Vagina (tissue), 2 donors: ENCODE data around the gene TDRD9.

Experiments
- POLR2A ChIP-seq, 2 donors: fragments of 450-650 bp; IDR thresholded peaks; one replicate each; pipeline ENCODE4 v1.6.1; 2017; ENCODE audit warnings: antibody characterized with exemption in 2 of 2, mild to moderate bottlenecking in 2 of 2, moderate library complexity in 2 of 2
- POLR2AphosphoS5 ChIP-seq, 2 donors: sonication (generic); formaldehyde crosslinking; IDR thresholded peaks; one replicate each; pipeline ENCODE4 v1.9.0; 2017; ENCODE audit warnings: antibody characterized with exemption in 2 of 2, mild to moderate bottlenecking in 2 of 2, low read depth in 1 of 2; ENCODE audit not compliant: insufficient read depth in 1 of 2
- TF ChIP-seq, protein P1 (sequence below), 3 experiments: fragments of 450-650 bp in 2 of 3; fragments of 200-600 bp in 1 of 3; sonication (generic) in 1 of 3; IDR thresholded peaks; one replicate each; pipeline ENCODE4 v1.5.1; 2017 to 2019; ENCODE audit warnings: antibody characterized with exemption in 3 of 3, mild to moderate bottlenecking in 2 of 3, moderate library complexity in 2 of 3

GRCh38 chr14:104037903-104038302 is 109.6 kb downstream of the TDRD9 start:
- TF ChIP-seq, protein P1, sequence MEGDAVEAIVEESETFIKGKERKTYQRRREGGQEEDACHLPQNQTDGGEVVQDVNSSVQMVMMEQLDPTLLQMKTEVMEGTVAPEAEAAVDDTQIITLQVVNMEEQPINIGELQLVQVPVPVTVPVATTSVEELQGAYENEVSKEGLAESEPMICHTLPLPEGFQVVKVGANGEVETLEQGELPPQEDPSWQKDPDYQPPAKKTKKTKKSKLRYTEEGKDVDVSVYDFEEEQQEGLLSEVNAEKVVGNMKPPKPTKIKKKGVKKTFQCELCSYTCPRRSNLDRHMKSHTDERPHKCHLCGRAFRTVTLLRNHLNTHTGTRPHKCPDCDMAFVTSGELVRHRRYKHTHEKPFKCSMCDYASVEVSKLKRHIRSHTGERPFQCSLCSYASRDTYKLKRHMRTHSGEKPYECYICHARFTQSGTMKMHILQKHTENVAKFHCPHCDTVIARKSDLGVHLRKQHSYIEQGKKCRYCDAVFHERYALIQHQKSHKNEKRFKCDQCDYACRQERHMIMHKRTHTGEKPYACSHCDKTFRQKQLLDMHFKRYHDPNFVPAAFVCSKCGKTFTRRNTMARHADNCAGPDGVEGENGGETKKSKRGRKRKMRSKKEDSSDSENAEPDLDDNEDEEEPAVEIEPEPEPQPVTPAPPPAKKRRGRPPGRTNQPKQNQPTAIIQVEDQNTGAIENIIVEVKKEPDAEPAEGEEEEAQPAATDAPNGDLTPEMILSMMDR (IDR thresholded peaks at IDR 0.05) = no peak
- TF ChIP-seq POLR2A (IDR thresholded peaks at IDR 0.05) (no peak), POLR2AphosphoS5 (IDR thresholded peaks at IDR 0.05; ENCODE audit: insufficient read depth in 1 of 2, low read depth in 1 of 2) (no peak)
